ENCODE measurements around the gene TFCP2L1. TPM values are rescaled to one million over a fixed set of nuclear protein-coding genes. Genes with fewer than 3 reads are reported as not detected.

TFCP2L1 gene
- total RNA-seq, 4 donors from 2014 or later = 3.6 to 7.9 (median 5.9) TPM

DNA sequence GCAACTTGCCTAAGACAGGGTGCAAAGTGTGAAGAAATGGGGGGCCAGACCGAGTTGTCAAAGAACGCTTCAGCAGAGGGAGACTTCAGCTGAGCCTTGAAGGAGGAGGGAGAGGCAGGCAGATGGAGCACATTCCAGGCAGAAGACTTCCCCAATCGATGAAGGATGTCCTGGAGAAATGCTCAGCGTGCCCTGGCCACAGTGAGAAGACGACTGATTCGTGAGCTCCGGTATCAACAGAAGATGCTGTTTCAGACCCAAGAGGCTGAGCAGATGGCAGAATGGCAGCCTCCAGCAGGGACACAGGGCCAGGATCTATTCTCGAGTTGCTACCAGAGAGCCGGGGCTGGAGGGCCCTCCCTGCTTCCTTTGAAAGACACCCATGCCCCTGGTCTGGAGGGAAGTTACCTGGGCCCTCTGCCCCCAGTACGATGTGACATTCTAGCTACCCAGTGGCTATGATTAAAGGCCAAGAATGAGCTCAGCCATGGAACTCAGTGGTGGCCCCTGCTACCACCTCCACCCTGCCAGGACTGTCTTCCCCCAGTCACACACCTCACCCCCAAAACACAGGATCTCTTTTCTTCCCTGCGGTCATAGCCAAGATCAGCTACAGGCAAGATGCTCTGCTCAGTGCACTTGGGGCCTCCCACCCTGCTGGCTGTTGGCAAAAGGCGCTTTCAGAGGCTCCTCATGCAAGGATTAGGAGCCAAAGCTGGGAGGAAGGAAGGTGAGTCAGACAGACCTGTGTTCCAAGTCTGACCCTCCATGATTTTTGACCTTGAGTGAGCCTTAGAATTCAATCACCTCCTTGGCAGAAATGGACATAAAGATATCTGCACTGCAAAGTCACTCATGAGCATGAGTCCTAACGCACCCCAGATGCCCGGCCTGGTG lies 84.3 kb downstream of the TFCP2L1 start:
- TF ChIP-seq, protein P1, sequence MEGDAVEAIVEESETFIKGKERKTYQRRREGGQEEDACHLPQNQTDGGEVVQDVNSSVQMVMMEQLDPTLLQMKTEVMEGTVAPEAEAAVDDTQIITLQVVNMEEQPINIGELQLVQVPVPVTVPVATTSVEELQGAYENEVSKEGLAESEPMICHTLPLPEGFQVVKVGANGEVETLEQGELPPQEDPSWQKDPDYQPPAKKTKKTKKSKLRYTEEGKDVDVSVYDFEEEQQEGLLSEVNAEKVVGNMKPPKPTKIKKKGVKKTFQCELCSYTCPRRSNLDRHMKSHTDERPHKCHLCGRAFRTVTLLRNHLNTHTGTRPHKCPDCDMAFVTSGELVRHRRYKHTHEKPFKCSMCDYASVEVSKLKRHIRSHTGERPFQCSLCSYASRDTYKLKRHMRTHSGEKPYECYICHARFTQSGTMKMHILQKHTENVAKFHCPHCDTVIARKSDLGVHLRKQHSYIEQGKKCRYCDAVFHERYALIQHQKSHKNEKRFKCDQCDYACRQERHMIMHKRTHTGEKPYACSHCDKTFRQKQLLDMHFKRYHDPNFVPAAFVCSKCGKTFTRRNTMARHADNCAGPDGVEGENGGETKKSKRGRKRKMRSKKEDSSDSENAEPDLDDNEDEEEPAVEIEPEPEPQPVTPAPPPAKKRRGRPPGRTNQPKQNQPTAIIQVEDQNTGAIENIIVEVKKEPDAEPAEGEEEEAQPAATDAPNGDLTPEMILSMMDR (IDR thresholded peaks at IDR 0.05; ENCODE audit: low read depth) = no peak

DNA sequence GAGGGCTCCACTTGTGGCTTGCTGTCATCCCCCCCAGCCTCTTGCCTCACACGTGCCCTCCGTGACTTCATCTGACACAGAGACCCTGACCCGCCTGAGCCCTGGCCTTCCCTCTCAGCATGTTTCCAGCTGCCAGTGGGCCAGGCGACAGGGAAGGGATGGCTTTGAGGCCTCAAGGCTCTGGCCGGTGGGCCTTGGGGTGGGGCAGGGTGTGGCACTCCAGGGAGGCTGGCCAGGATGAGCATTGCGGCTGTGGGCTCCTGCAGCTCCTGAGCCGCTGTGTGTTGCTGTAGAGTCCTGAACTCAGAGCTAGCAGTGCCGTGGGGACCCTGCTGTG lies 85.0 kb downstream of the TFCP2L1 start:
- TF ChIP-seq, protein P1 (IDR thresholded peaks at IDR 0.05; ENCODE audit: low read depth) = no peak

DNA sequence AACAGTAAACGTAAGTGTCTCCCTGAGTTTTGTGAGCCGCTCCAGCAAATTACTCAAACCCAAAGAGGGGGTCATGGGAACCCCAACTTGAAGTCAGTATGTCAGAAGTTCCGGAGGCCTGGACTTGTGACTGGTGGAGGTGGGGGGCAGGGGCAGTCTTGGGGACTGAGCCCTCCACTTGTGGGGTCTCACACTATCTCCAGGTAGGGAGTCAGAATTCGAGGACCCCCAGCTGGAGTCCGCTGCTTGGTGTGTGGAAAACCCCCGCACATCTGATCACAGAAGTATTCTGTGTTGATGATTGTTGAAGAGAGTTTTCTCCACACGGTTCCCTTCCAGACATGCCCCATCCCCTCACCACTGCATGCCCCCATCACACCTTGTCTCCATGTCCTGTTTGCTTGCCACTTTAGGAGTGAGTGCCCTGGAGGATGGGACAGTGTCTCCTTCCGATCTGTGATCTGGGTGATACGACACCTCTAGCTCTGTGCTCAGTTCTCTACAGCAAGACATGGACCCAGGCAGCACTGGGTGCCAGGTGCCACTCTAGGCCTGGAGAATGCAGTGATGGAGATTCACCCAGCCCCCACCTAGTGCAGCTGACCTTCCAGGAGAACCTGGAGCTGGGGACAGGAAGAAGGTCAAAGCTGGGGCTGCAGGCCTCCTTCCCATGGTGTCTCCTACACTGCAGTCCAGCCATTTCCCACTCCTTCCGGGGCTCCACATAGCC lies 85.6 kb downstream of the TFCP2L1 start:
- TF ChIP-seq, protein P1 (IDR thresholded peaks at IDR 0.05; ENCODE audit: low read depth) = no peak

DNA sequence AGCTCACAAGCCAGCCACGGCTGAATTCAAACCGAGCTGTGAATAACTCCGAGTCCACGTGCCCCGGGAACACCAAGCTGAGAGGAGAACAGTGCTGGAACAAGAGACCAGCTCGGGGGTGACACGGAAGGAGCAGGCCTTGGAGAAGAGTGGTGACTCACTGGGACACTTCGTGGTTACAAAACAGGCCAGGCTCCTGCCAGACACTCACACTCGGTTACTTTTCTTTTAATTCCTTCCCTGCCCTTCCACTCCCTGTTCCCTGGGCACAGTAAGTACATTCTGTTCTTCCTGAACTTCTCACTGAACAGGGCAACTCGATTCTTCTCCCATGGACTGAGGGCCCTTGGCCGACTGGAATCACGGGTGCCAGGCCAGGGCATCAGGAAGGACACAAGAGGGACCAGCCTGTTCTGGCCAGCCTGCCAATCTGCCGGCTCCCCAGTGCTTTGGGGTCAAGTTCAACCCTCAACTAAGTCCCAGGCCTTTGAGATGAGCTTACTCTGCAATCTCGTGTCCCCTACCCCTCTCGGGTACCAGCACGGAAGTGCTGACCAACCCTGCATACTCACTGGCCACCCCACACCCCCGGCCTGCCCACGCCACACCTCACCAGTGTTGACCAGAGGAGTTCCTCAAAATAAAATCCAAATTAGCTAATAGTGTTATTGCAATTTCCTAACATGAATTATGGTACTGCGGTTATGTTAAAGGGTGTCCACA lies 87.5 kb downstream of the TFCP2L1 start:
- TF ChIP-seq, protein P1 (IDR thresholded peaks at IDR 0.05; ENCODE audit: low read depth) = no peak

GRCh38 chr2:121196849-121197155 lies 88.2 kb downstream of the TFCP2L1 start:
- TF ChIP-seq, protein P1 (IDR thresholded peaks at IDR 0.05; ENCODE audit: low read depth) = no peak

- TF ChIP-seq, protein P1 (IDR thresholded peaks at IDR 0.05; ENCODE audit: low read depth) = no peak
These were observed 88.7 kb downstream of the TFCP2L1 start for GRCh38 chr2:121196132-121196848.
